Ovary (tissue), 9 donors: ENCODE measurements around the gene IFI16. TPM values are rescaled to one million over a fixed set of nuclear protein-coding genes. Genes with fewer than 3 reads are reported as not detected.

Source experiments
- DNase-seq, 5 donors: peaks; one replicate each; pipeline ENCODE4 v3.0.0-alpha.2; 2019 to 2020
- H3K27ac ChIP-seq, 2 donors: fragments of 200-600 bp; one replicate each; pipeline versions ENCODE4 v1.5.1 to v1.8.0; 2019 to 2022
- H3K27me3 ChIP-seq: fragments of 200-600 bp; one replicate; pipeline ENCODE4 v1.8.0; 2022
- H3K36me3 ChIP-seq: fragments of 200-600 bp; sonication (generic); one replicate; pipeline ENCODE4 v1.5.1; 2019
- H3K4me1 ChIP-seq: one replicate; pipeline ENCODE4 v1.8.1; 2013; ENCODE audit warnings: mild to moderate bottlenecking, moderate library complexity; ENCODE audit not compliant: insufficient read depth
- H3K4me3 ChIP-seq: fragments of 200-600 bp; sonication (generic); one replicate; pipeline ENCODE4 v1.5.1; 2017
- H3K9me3 ChIP-seq, 2 donors: fragments of 200-600 bp in 1 of 2; sonication (generic) in 1 of 2; one replicate each; pipeline versions ENCODE4 v1.5.1 to v1.8.1; 2013 to 2019; ENCODE audit warnings: mild to moderate bottlenecking in 1 of 2, moderate library complexity in 1 of 2
- EP300 ChIP-seq: sonication (generic); formaldehyde crosslinking; IDR thresholded peaks from one replicate; pipeline ENCODE4 v1.6.1; 2017; ENCODE audit warnings: antibody characterized with exemption
- POLR2A ChIP-seq: fragments of 450-650 bp; IDR thresholded peaks from one replicate; pipeline ENCODE4 v1.6.1; 2017; ENCODE audit warnings: antibody characterized with exemption, mild to moderate bottlenecking, moderate library complexity
- WGBS, 3 donors: extraction: QIAGEN DNeasy Blood & Tissue Kit in 1 of 3; methylation state at CpG; one replicate each; pipeline versions ENCODE4 v1.1.5 to v1.1.7; 2013 to 2017; 5-methylcytosine and 5-hydroxymethylcytosine counted together
- intact Hi-C, 4 donors: fragments of 100-400 bp; cut with DNase I; formaldehyde crosslinking; loops; one replicate each; pipeline versions ENCODE4 v1.11.0 to v1.15.1; 2022 to 2023
- polyA plus RNA-seq, 2 donors: library from polyadenylated mRNA; stranded (reverse); fragments of 200-250 nt in 1 of 2; fragments of 350-450 nt in 1 of 2; fragmentation: Illumina TruSeq in 1 of 2; extraction: RNeasy Lipid Tissue Mini Kit (QIAGEN cat#74804) in 1 of 2; gene quantifications; one replicate each; pipeline ENCODE4 v1.2.3, GENCODE V29; 2013 to 2014
- total RNA-seq, 7 donors: library from RNA; depleted of rRNA in 2 of 7; stranded (reverse); fragments of >200 nt in 2 of 7; fragmentation: NEBNext Ultra II Directional in 3 of 7; extraction: Animal tissue kit (Norgen Biotek cat#: 25700) in 3 of 7; gene quantifications; one replicate each; pipeline versions ENCODE4 v1.1.0 to v1.2.4, GENCODE V29; 2016 to 2023
- TF ChIP-seq, protein P1 (sequence below), 3 donors: fragments of 450-650 bp in 2 of 3; fragments of 200-600 bp in 1 of 3; IDR thresholded peaks; one replicate each; pipeline versions ENCODE4 v1.5.1 to v1.8.0; 2016 to 2022; ENCODE audit warnings: antibody characterized with exemption in 3 of 3, mild to moderate bottlenecking in 1 of 3
- donor health status: DM: no; HTN: no; CAD: no; lungs with moderate emphysema.
- donor health status: DM: no; HTN: no; CAD: no.
- donor health status: Bipolar disorder and iron deficiency.
- donor health status: DM: yes; HTN: yes; CAD: no.
- donor health status: DM: no; HTN: no; CAD: no.
- donor health status: DM: yes; HTN: yes; CAD: no.

IFI16 gene
- total and polyA plus RNA-seq, 9 donors = 73.1 to 184 (median 95.4) TPM

- H3K9me3 ChIP-seq = no peaks in the 10 kb centered on the region
- no peak for DNase-seq
- no peak overlapping the region for H3K4me3 ChIP-seq
- no peak overlapping the region for H3K27ac ChIP-seq
- H3K36me3 ChIP-seq = no peaks in the 10 kb centered on the region
- H3K4me1 ChIP-seq = no peaks in the 10 kb centered on the region
- no peak for TF ChIP-seq POLR2A
- TF ChIP-seq, protein P1, sequence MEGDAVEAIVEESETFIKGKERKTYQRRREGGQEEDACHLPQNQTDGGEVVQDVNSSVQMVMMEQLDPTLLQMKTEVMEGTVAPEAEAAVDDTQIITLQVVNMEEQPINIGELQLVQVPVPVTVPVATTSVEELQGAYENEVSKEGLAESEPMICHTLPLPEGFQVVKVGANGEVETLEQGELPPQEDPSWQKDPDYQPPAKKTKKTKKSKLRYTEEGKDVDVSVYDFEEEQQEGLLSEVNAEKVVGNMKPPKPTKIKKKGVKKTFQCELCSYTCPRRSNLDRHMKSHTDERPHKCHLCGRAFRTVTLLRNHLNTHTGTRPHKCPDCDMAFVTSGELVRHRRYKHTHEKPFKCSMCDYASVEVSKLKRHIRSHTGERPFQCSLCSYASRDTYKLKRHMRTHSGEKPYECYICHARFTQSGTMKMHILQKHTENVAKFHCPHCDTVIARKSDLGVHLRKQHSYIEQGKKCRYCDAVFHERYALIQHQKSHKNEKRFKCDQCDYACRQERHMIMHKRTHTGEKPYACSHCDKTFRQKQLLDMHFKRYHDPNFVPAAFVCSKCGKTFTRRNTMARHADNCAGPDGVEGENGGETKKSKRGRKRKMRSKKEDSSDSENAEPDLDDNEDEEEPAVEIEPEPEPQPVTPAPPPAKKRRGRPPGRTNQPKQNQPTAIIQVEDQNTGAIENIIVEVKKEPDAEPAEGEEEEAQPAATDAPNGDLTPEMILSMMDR (IDR thresholded peaks at IDR 0.05) = no peak
- TF ChIP-seq EP300 = no peak
- WGBS, 3 donors = 73 to 75% (median 73%) methylated on average over 5 of the region's 5 CpGs
- H3K27me3 ChIP-seq = no peaks in the 10 kb centered on the region
- intact Hi-C loops = no loop called here
These were observed 12.7 kb upstream of the IFI16 start for GRCh38 chr1:158996998-158997397.

- Histone ChIP-seq H3K9me3 (no peaks in the 10 kb centered on the region), H3K27ac (peak overlapping the region in 1 of 2 donors; percentile 90), H3K4me3 (no peak overlapping the region), H3K36me3 (no peaks in the 10 kb centered on the region), H3K27me3 (no peaks in the 10 kb centered on the region), H3K4me1 (no peaks in the 10 kb centered on the region)
- no peak for DNase-seq
- TF ChIP-seq POLR2A = no peak
- TF ChIP-seq EP300 = no peak
- TF ChIP-seq, protein P1 (IDR thresholded peaks at IDR 0.05) = no peak
- 50 to 51% (median 50%) methylated on average over 6 of the region's 6 CpGs for WGBS, 3 donors
- intact Hi-C loops = no loop called here
These were observed 11.5 kb upstream of the IFI16 start for GRCh38 chr1:158998037-158998780.

DNA sequence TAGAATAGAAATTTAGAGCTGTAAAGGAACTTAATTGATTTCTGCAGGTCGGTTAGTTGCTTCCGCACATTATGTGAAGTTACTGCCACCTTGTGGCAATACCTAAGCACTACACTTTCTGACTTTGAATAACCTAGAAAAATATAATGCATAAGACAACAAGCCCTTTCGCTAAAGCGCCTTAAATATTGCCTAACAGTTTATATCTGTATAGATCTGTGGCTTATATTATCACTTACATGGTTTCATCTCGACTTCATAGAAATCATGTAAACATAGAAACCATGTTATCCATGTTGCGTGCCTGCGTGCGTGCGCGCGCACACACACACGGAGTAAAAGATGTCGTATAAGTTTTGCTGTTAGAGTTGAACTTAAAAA is 10.9 kb upstream of the IFI16 start:
- TF ChIP-seq, protein P1 (IDR thresholded peaks at IDR 0.05) = peak; percentile 75 to 93 (median 93)
- TF ChIP-seq POLR2A (no peak), EP300 (no peak)
- peak; percentile 59 to 82 (median 69) for DNase-seq
- peak overlapping the region; percentile 75 to 90 for H3K27ac ChIP-seq

DNA sequence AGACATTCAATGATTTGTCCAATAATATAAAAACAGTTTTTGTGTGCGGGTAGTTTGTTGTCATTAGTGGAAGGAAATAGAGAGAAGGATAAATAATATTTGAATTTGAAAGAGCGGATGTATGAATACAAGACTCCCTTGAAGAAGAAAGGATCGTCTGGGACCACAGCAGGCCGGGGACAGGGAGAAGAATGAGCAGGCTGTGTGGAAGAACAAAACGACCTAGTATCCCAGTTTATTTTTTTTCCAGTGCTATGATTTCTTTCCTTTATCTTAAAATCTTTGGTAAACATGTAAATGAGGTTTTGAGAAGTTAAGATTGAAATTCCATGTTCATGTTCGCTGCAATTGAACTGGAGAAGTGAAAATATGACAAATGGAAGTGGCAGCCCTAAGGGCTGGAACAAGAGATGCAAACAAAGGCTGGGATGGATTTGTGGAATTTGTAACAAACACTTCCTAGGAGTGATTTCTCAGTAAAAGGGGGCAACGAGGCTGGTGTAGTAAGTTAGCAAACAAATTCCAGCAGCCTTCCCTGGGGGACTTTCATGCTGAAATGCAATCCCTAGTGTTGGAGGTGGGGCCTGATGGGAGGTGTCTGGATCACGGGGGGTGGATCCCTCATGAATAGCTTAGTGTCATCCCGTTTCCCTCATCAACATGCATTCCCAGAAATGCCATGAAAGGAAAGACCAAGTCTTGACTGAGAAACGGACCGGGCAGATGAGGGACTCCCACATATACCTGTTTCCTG is 10.2 kb upstream of the IFI16 start:
- TF ChIP-seq POLR2A = peak; percentile 81
- TF ChIP-seq, protein P1 (IDR thresholded peaks at IDR 0.05) = no peak
- peak overlapping the region; percentile 75 to 90 for H3K27ac ChIP-seq

More for the DNA sequence above, 10.9 kb upstream of the IFI16 start:
- no peaks in the 10 kb centered on the region for H3K36me3 ChIP-seq
- H3K4me1 ChIP-seq = no peaks in the 10 kb centered on the region
- intact Hi-C loops = no loop called here
- WGBS, 3 donors = 3 to 5% (median 3%) methylated on average over 13 of the region's 13 CpGs
- no peaks in the 10 kb centered on the region for H3K27me3 ChIP-seq
- no peaks in the 10 kb centered on the region for H3K9me3 ChIP-seq
- H3K4me3 ChIP-seq = peak overlapping the region; percentile 57

More for the DNA sequence above, 10.2 kb upstream of the IFI16 start:
- Histone ChIP-seq H3K4me1 (no peaks in the 10 kb centered on the region), H3K36me3 (no peaks in the 10 kb centered on the region), H3K27me3 (no peaks in the 10 kb centered on the region), H3K9me3 (no peaks in the 10 kb centered on the region), H3K4me3 (peak overlapping the region; percentile 57)
- intact Hi-C loops = no loop called here
- 2 to 6% (median 3%) methylated on average over 11 of the region's 11 CpGs for WGBS, 3 donors
- peak; percentile 80 to 93 (median 87) for DNase-seq
